Muscle layer of duodenum (tissue), 2 donors: ENCODE measurements around the gene PCDH15.

Source experiments
- H3K27ac ChIP-seq: one replicate; pipeline ENCODE4 v1.7.0; 2013; ENCODE audit warnings: mild to moderate bottlenecking, low read length
- H3K27me3 ChIP-seq: one replicate; pipeline ENCODE4 v1.7.0; 2013; ENCODE audit warnings: low read depth, mild to moderate bottlenecking, control low read depth, low read length
- H3K36me3 ChIP-seq, 2 donors: one replicate each; pipeline ENCODE4 v1.7.0; 2013; ENCODE audit warnings: low read length in 2 of 2, control low read depth in 1 of 2, mild to moderate bottlenecking in 1 of 2; ENCODE audit not compliant: insufficient read depth in 2 of 2, control insufficient read depth in 1 of 2
- H3K4me1 ChIP-seq, 2 donors: one replicate each; pipeline ENCODE4 v1.7.0; 2013; ENCODE audit warnings: low read length in 2 of 2, mild to moderate bottlenecking in 2 of 2, control low read depth in 1 of 2, moderate library complexity in 1 of 2; ENCODE audit not compliant: insufficient read depth in 2 of 2, control insufficient read depth in 1 of 2
- H3K4me3 ChIP-seq, 2 donors: one replicate each; pipeline ENCODE4 v1.7.0; 2013; ENCODE audit warnings: low read length in 2 of 2, low read depth in 1 of 2, mild to moderate bottlenecking in 1 of 2
- H3K9me3 ChIP-seq, 2 donors: one replicate each; pipeline ENCODE4 v1.7.0; 2013; ENCODE audit warnings: low read length in 2 of 2, control low read depth in 1 of 2, mild to moderate bottlenecking in 1 of 2; ENCODE audit not compliant: control insufficient read depth in 1 of 2
- donor health status: healthy.

PCDH15 gene

DNA sequence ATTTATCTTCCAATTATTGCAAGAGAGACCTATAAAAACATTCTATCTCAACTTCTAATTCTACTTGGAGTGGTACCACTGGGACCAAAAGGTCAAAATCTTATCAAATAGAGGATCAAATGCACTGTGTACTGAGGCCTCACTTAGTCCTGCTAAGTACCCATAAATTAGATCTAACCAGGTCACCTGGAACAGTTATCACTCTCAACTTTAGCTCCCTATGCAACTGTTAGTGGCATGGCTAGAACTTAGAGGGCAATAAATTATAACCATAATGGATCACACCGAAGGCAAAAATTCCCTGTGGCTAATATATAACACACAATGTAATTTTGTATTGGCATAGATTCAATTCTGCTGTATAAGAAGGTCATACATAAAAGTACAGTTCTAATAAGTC lies 428.9 kb downstream of the PCDH15 start:
- no peaks in the 10 kb centered on the region for H3K4me1 ChIP-seq
- H3K27me3 ChIP-seq, result no peaks in the 10 kb centered on the region

DNA sequence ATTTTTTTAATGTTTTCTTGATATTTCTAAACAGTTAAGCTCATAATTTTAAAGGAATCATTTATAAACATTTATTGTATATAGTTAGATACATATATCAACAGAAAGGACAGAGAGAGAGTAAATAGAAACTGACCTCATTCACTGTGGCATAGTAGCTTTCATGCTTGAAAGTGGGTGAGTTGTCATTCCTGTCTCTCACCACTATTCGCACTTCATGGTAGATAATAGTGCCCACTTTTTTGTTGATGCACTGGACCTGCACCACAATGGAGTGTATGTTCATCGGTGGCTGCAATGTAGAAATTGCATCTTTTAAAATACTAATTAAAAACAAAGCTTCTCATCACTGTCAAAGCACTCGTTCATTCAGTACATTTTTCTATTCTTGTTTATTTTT lies 432.0 kb downstream of the PCDH15 start:
- Histone ChIP-seq H3K27ac (no peak overlapping the region), H3K36me3 (no peaks in the 10 kb centered on the region), H3K4me1 (no peaks in the 10 kb centered on the region), H3K27me3 (no peaks in the 10 kb centered on the region), H3K9me3 (no peaks in the 10 kb centered on the region), H3K4me3 (no peak overlapping the region)

More for the DNA sequence above, 428.9 kb downstream of the PCDH15 start:
- no peaks in the 10 kb centered on the region for H3K36me3 ChIP-seq
- no peak overlapping the region for H3K4me3 ChIP-seq
- H3K27ac ChIP-seq, result no peak overlapping the region
- no peaks in the 10 kb centered on the region for H3K9me3 ChIP-seq

DNA sequence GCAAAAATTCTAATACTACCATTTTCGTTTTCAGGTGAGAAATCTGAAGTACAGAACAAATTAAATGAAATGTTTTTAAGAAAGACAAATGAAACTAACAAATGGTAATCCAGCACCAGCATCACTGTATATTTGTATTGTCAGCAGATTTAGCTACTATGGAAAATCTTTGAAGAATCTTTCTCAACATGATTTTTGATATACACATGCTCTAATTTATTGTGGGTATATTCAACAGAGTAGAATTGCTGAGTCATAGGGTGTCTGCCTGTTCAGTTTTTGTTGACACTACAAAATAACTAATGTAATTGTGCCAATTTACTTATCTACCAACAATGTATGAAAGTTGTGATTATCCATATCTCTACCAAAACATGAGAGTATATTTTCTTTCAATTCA lies 437.6 kb downstream of the PCDH15 start:
- Histone ChIP-seq H3K27ac (no peak overlapping the region), H3K36me3 (no peaks in the 10 kb centered on the region), H3K4me3 (no peak overlapping the region), H3K4me1 (no peaks in the 10 kb centered on the region), H3K9me3 (no peaks in the 10 kb centered on the region), H3K27me3 (no peaks in the 10 kb centered on the region)

- Histone ChIP-seq H3K4me3 (no peak overlapping the region), H3K27ac (no peak overlapping the region), H3K36me3 (no peaks in the 10 kb centered on the region), H3K4me1 (no peaks in the 10 kb centered on the region), H3K9me3 (no peaks in the 10 kb centered on the region), H3K27me3 (no peaks in the 10 kb centered on the region)
These were observed 459.0 kb downstream of the PCDH15 start for GRCh38 chr10:54342058-54342457.

GRCh38 chr10:54335296-54335695 lies 465.7 kb downstream of the PCDH15 start:
- Histone ChIP-seq H3K36me3 (no peaks in the 10 kb centered on the region), H3K9me3 (no peaks in the 10 kb centered on the region), H3K27me3 (no peaks in the 10 kb centered on the region), H3K27ac (no peak overlapping the region), H3K4me3 (no peak overlapping the region), H3K4me1 (no peaks in the 10 kb centered on the region)

DNA sequence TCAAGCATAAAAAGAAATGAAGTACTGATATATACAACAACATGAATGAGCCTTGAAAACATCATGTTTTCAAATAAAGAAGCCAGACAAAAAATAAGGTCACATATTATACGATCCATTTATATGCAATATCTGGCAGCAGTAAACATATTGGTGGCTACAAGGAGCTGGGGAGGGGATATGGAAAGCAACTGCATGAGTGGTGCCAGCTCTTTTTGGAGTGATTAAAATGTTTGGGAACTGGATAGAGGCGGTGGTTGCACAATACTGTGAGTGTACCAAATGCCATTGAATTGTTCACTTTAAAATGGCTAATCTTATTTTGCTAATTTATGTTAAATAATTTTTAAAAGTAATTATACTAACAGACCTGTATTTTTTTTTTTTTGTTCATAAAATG lies 481.7 kb downstream of the PCDH15 start:
- Histone ChIP-seq H3K4me1 (no peaks in the 10 kb centered on the region), H3K27me3 (no peaks in the 10 kb centered on the region), H3K4me3 (no peak overlapping the region), H3K27ac (no peak overlapping the region), H3K36me3 (no peaks in the 10 kb centered on the region), H3K9me3 (no peaks in the 10 kb centered on the region)

GRCh38 chr10:54318470-54318869 lies 482.6 kb downstream of the PCDH15 start:
- Histone ChIP-seq H3K27me3 (no peaks in the 10 kb centered on the region), H3K27ac (no peak overlapping the region), H3K4me1 (no peaks in the 10 kb centered on the region), H3K9me3 (no peaks in the 10 kb centered on the region), H3K4me3 (no peak overlapping the region), H3K36me3 (no peaks in the 10 kb centered on the region)

DNA sequence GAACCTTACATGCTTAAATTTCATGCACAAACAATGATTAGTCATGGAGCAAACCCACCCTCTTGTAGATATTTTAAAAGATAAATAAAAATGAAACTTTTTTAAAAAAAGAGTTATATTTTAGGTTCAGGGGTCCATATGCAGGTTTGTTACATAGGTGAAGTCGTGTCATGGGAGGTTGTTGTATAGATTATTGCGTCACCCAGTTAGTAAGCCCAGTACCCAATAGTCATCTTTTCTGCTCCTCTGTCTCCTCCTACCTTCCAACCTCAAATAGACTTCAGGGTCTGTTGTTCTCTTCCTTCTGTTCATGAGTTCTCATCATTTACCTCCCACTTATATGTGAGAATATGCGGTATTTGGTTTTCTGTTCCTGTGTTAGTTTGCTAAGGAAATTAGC lies 486.6 kb downstream of the PCDH15 start:
- Histone ChIP-seq H3K36me3 (no peaks in the 10 kb centered on the region), H3K27ac (no peak overlapping the region), H3K27me3 (no peaks in the 10 kb centered on the region), H3K9me3 (no peaks in the 10 kb centered on the region), H3K4me3 (no peak overlapping the region), H3K4me1 (no peaks in the 10 kb centered on the region)

- no peaks in the 10 kb centered on the region for H3K9me3 ChIP-seq
- H3K27ac ChIP-seq, result no peak overlapping the region
- no peak overlapping the region for H3K4me3 ChIP-seq
- no peaks in the 10 kb centered on the region for H3K4me1 ChIP-seq
- H3K27me3 ChIP-seq, result no peaks in the 10 kb centered on the region
- no peaks in the 10 kb centered on the region for H3K36me3 ChIP-seq
These were observed 516.4 kb downstream of the PCDH15 start for GRCh38 chr10:54284526-54285193.

DNA sequence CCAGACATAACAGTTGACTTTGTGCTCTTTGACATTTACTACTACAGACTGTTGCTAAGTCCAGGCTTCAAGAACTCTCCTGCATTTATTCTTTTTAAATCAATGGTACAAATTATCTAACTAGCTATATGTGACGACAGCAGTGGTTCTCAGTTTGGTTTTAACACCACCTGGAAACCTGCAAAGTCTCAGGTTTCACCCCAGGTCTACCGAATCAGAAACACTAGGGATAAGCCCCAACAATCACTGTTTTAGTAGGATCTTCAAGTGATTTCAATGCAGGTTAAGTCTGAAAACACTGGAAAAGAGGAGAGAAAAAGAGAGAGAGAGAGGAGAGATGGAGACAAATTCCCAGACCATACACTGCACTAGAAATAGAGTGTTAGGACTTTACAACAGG lies 519.0 kb downstream of the PCDH15 start:
- H3K9me3 ChIP-seq, result no peaks in the 10 kb centered on the region

GRCh38 chr10:54266395-54266794 lies 534.6 kb downstream of the PCDH15 start:
- Histone ChIP-seq H3K9me3 (no peaks in the 10 kb centered on the region), H3K4me3 (no peak overlapping the region), H3K4me1 (no peaks in the 10 kb centered on the region), H3K27ac (no peak overlapping the region), H3K36me3 (no peaks in the 10 kb centered on the region), H3K27me3 (no peaks in the 10 kb centered on the region)

More for the DNA sequence above, 519.0 kb downstream of the PCDH15 start:
- Histone ChIP-seq H3K4me1 (no peaks in the 10 kb centered on the region), H3K4me3 (no peak overlapping the region), H3K27ac (no peak overlapping the region), H3K27me3 (no peaks in the 10 kb centered on the region), H3K36me3 (no peaks in the 10 kb centered on the region)

- H3K4me1 ChIP-seq, result no peaks in the 10 kb centered on the region
- H3K9me3 ChIP-seq, result no peaks in the 10 kb centered on the region
- no peaks in the 10 kb centered on the region for H3K27me3 ChIP-seq
- H3K36me3 ChIP-seq, result no peaks in the 10 kb centered on the region
- H3K27ac ChIP-seq, result no peak overlapping the region
- H3K4me3 ChIP-seq, result no peak overlapping the region
These were observed 538.3 kb downstream of the PCDH15 start for GRCh38 chr10:54262726-54263125.
